LNCAP (cell line): ENCODE results near the gene COL4A4.

ENCODE experiments used
- TF ChIP-seq, protein P1 (sequence below): fragments of 450-650 bp; IDR thresholded peaks from 2 replicates; pipeline ENCODE4 v1.5.1; 2017; ENCODE audit warnings: mild to moderate bottlenecking

COL4A4 gene

DNA sequence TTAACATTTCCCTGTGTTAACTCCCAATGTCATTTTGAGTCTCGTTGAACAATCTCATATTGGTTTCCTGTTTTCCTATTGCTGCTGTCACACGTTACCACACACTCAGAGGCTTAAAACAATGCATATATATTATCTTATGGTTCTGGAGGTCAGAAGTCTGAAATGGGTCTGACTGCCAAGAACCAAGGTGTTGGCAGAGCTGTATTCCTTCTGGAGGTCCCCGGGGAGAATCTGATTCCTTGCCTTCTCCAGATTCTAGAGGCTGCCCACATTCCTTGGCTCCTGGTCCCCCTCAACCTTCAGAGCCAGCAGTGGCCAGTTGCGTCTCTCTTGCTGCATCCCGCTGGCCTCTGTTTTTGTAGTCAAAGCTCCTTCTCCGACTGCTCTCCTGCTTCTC lies 17.5 kb downstream of the COL4A4 start:
- TF ChIP-seq, protein P1, sequence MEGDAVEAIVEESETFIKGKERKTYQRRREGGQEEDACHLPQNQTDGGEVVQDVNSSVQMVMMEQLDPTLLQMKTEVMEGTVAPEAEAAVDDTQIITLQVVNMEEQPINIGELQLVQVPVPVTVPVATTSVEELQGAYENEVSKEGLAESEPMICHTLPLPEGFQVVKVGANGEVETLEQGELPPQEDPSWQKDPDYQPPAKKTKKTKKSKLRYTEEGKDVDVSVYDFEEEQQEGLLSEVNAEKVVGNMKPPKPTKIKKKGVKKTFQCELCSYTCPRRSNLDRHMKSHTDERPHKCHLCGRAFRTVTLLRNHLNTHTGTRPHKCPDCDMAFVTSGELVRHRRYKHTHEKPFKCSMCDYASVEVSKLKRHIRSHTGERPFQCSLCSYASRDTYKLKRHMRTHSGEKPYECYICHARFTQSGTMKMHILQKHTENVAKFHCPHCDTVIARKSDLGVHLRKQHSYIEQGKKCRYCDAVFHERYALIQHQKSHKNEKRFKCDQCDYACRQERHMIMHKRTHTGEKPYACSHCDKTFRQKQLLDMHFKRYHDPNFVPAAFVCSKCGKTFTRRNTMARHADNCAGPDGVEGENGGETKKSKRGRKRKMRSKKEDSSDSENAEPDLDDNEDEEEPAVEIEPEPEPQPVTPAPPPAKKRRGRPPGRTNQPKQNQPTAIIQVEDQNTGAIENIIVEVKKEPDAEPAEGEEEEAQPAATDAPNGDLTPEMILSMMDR = no peak

DNA sequence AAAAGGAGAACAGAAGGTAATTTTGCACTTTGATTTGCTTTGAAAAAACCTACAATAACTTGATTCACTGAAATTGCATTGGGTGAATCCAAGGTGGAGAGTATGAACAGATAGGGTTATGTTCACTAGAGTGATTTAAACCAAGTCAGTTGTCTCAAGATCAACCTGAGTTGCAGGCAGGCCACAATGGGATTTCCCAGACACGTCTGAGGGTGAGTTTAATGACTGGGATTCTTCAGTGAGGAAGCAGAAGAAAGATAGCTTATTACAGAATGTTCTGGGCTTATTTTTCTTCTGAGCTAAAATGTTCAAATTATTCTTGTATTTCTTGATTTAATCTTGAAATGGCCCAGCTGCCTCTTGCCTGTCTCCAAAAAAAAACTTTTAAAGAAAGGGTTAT lies 20.1 kb downstream of the COL4A4 start:
- TF ChIP-seq, protein P1 = no peak

DNA sequence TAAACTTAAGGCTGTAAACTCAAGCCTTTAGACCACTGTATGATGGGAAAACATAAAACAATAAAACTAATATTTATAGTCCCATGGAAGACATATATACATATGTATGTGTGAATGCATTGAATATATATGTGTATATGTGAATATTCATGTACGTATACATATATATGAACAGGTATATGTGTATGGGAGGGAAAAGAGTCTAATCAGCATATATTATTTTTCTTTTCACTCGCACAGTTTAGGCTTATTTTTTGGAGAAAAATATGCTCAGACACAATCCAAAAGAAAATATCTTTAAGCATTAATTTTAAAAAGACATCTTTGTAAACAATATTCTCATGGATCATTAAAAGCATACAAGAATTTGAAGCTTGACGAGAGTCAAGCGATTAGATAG lies 22.7 kb downstream of the COL4A4 start:
- TF ChIP-seq, protein P1 = no peak

DNA sequence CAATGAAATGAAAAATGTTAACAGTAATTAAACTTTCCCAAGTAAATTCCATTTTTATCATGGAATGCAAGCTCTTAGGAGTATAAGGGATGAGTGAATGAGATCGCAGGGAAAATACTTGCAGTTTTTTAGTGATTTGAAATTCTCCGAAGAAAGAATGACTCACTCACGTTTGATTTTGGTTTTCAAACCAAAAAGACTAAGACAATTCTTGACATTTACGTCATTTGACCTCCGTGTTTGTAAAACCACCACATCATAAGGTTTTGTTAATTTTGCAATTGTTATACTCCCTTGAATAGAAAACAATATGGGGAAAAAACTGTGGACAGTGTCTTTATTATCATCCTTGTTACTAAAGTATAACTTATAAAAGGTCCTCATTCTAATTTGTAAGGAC lies 29.4 kb downstream of the COL4A4 start:
- TF ChIP-seq, protein P1 = no peak

DNA sequence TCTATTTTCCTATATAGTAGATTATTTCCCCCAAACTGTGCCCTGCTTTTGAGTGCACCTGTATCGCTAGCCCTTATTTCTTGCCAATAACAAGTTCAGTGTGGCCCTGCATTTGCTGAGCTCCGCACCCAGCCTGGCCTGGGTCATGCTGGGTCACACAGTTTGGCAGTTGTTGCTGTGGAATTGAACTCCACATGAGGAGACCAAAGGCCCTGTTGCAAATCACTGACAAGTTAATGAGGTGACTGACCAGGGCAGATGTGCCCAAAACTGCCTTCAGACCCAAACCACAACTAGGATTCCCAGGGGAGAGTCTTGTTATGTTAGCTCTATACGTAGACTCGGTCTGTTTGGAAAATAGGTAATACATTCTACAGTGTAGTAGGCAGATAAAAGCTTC lies 31.0 kb downstream of the COL4A4 start:
- TF ChIP-seq, protein P1 = no peak

DNA sequence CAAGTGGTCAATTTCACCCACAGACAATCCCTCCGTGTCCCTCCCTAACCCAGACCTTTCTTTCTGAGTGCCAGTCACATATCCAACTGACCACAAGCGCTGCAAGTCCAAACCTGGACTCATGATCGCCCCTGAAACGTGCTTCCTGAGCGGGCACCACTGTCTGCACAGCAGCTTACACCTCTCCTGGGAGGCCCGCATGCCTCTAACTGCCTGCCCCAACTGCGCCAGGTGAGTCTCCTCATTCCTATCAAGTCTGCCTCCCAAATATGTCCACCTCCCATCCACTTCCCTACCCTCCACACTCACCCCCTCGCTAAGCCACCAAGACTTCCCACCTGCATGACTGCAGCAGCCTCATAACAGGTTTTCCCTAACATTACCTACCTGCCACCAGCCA lies 33.4 kb downstream of the COL4A4 start:
- TF ChIP-seq, protein P1 = no peak

DNA sequence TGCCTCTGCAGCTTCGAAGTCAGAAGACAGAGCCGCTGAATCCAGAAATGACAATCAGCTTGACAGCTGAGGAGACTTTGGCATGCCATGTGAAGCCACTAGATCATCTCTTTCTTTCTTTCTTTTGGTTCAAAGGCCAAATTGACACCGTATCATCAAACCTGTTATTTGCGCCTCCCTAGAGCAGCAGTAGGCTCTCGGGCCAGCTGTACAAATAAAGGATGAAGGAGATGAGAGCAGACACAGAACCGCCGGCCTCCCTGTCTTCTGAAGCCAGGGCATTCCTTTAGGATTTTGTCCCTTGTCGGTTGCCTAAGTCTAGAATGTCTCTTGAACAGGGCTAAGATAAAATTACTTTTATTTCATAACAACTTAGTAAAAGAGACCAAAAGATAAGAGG lies 36.8 kb downstream of the COL4A4 start:
- TF ChIP-seq, protein P1 = no peak

DNA sequence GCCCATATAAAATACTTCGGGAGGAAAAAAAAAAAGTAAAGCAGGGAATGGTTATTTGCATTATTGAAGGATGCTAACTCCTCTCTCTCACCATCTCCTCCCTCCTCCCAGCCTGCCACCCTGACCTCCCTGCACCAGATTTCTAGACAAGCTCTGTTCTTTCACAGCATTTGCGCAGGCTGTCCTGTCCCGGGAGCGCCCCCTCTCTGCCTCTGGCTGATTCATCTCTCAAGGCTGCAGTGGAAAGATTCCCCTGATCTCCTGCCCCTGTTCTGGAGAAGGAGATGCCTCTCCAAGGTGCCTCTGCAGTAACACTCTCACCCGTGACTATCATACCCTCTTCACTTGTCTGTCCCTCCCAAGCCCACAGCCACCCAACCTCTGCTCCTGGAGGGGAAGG lies 38.5 kb downstream of the COL4A4 start:
- TF ChIP-seq, protein P1 = no peak; the same call in 1 of the 2 replicates
